Stomach (tissue), 4 donors: ENCODE results near the gene RNF4.

Source experiments
- CTCF ChIP-seq, 7 experiments: fragments of 450-650 bp in 4 of 7; fragments of 200-600 bp in 3 of 7; sonication (generic) in 3 of 7; IDR thresholded peaks; one replicate each; pipeline ENCODE4 v1.5.1; 2016 to 2019; ENCODE audit warnings: antibody characterized with exemption in 7 of 7, control low read depth in 2 of 7, mild to moderate bottlenecking in 1 of 7
- POLR2AphosphoS5 ChIP-seq, 3 donors: sonication (generic); formaldehyde crosslinking; IDR thresholded peaks; one replicate each; pipeline ENCODE4 v1.6.1; 2016; ENCODE audit warnings: antibody characterized with exemption in 3 of 3

- TF ChIP-seq CTCF (IDR thresholded peaks at IDR 0.05) (no peak), POLR2AphosphoS5 (IDR thresholded peaks at IDR 0.05) (no peak)
These were observed 9.3 kb downstream of the RNF4 start for GRCh38 chr4:2478229-2478628.
